ENCODE measurements around the gene SYT14. TPM values are rescaled to one million over a fixed set of nuclear protein-coding genes. Genes with fewer than 3 reads are reported as not detected.
A peak's percentile ranks its signal among the peaks of the same experiment; 100 is the strongest.
"Not testable (repeated sequence)": the region's sequence is repeated elsewhere in the genome, so short reads cannot be mapped to it uniquely, and the experiment has no call there.

SYT14 gene
- total and polyA plus RNA-seq, 7 donors, result under 0.01 to 0.71 (median 0.22) TPM; not detected in 1

GRCh38 chr1:209960926-209961325 lies 22.9 kb downstream of the SYT14 start:
- intact Hi-C loops (cut with DNase I), result no loop called here
- Histone ChIP-seq H3K27ac (no peak overlapping the region), H3K9me3 (no peaks in the 10 kb centered on the region), H3K4me1 (peaks cover 0 to 19% (median 2%) of the 10 kb centered on the region in 4 donors), H3K27me3 (no peaks in the 10 kb centered on the region), H3K36me3 (no peaks in the 10 kb centered on the region), H3K4me3 (no peak overlapping the region)
- TF ChIP-seq EP300 (IDR thresholded peaks at IDR 0.05), result no peak
- no peak for TF ChIP-seq POLR2A (IDR thresholded peaks at IDR 0.05)
- TF ChIP-seq CTCF (IDR thresholded peaks at IDR 0.05), result no peak
- TF ChIP-seq POLR2AphosphoS5 (IDR thresholded peaks at IDR 0.05), result no peak
- no peak for DNase-seq
- 65 to 77% methylated on average over 2 of the region's 2 CpGs for WGBS, 2 donors

GRCh38 chr1:209962388-209962787 lies 24.4 kb downstream of the SYT14 start:
- Histone ChIP-seq H3K4me1 (peaks cover 0 to 19% (median 2%) of the 10 kb centered on the region in 4 donors), H3K9me3 (no peaks in the 10 kb centered on the region), H3K4me3 (no peak overlapping the region), H3K27ac (no peak overlapping the region), H3K36me3 (no peaks in the 10 kb centered on the region), H3K27me3 (no peaks in the 10 kb centered on the region)
- intact Hi-C loops (cut with DNase I), result no loop called here
- WGBS, 2 donors, result 71 to 75% methylated on average over 4 of the region's 4 CpGs
- no peak for DNase-seq
- TF ChIP-seq POLR2AphosphoS5 (IDR thresholded peaks at IDR 0.05) (no peak), POLR2A (IDR thresholded peaks at IDR 0.05) (no peak), CTCF (IDR thresholded peaks at IDR 0.05) (no peak), EP300 (IDR thresholded peaks at IDR 0.05) (no peak)

- intact Hi-C loops (cut with DNase I), result no loop called here
- Histone ChIP-seq H3K36me3 (no peaks in the 10 kb centered on the region), H3K9me3 (no peaks in the 10 kb centered on the region), H3K4me1 (peaks cover 0 to 19% (median 2%) of the 10 kb centered on the region in 4 donors), H3K27ac (no peak overlapping the region), H3K27me3 (no peaks in the 10 kb centered on the region), H3K4me3 (no peak overlapping the region)
- TF ChIP-seq CTCF (IDR thresholded peaks at IDR 0.05) (no peak), POLR2AphosphoS5 (IDR thresholded peaks at IDR 0.05) (peak in 2 of 4 donors; percentile 62 to 72)
- no peak for DNase-seq
- 23 to 47% methylated on average over 1 of the region's 1 CpG for WGBS, 2 donors
Observed at GRCh38 chr1:209962856-209963255, 24.8 kb downstream of the SYT14 start.

DNA sequence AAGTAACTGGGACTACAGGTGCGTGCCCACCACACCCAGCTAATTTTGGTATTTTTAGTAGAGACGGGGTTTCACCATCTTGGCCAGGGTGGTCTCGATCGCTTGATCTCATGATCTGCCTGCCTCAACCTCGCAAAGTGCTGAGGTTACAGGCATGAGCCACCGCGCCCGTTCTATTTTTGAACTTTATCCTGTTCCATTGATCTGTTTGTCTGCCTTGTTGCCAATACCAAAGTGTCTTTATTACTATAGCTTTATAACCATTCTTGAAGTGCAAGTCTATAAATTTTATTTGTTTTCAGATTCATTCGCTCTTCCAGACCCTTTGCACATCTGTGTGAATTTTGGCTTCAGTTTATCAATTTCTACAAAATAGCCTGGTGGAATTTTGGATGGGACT lies 28.0 kb downstream of the SYT14 start:
- Histone ChIP-seq H3K36me3 (no peaks in the 10 kb centered on the region), H3K9me3 (no peaks in the 10 kb centered on the region), H3K27ac (no peak overlapping the region), H3K27me3 (no peaks in the 10 kb centered on the region), H3K4me1 (peaks cover 0 to 14% (median 2%) of the 10 kb centered on the region in 4 donors), H3K4me3 (no peak overlapping the region)
- 66 to 92% methylated on average over 9 of the region's 9 CpGs for WGBS, 2 donors
- intact Hi-C loops (cut with DNase I), result no loop called here
- TF ChIP-seq POLR2A (IDR thresholded peaks at IDR 0.05) (no peak), EP300 (IDR thresholded peaks at IDR 0.05) (no peak)
- DNase-seq, result no peak

- intact Hi-C loops (cut with DNase I); H3K27me3 ChIP-seq; H3K27ac ChIP-seq; H3K4me1 ChIP-seq; H3K9me3 ChIP-seq; DNase-seq; H3K36me3 ChIP-seq; H3K4me3 ChIP-seq: not testable (repeated sequence)
- WGBS, 2 donors, result 83% methylated on average over 14 of the region's 14 CpGs
Observed at GRCh38 chr1:209978721-209979120, 40.7 kb downstream of the SYT14 start.

DNA sequence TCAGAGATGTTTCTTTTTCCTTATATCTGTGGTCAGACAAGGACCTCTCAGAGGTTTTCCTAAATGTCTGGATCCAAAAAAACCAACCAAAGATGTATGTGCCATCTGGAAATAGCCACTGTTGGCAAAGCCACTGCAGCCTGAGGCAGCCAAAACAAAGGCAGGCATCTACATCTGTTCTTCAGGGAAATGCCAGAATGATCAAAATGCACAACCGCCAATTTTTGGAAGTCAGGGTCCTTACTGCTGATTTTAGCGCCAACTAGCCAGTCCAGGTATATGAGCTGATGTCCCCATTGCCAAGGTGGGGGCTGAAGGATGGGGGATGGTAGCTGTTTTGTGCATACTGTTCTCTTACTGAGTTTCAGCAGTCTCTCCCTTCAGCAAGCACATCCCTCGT lies 45.9 kb downstream of the SYT14 start:
- 73 to 83% methylated on average over 3 of the region's 3 CpGs for WGBS, 2 donors
- H3K27ac ChIP-seq, result no peak overlapping the region
- intact Hi-C loops (cut with DNase I), result no loop called here
- H3K27me3 ChIP-seq, result no peaks in the 10 kb centered on the region
- no peaks in the 10 kb centered on the region for H3K9me3 ChIP-seq
- no peaks in the 10 kb centered on the region for H3K4me1 ChIP-seq
- H3K36me3 ChIP-seq, result no peaks in the 10 kb centered on the region
- no peak for DNase-seq
- no peak overlapping the region for H3K4me3 ChIP-seq
- no peak for TF ChIP-seq POLR2AphosphoS5 (IDR thresholded peaks at IDR 0.05)
- TF ChIP-seq EP300 (IDR thresholded peaks at IDR 0.05), result no peak
- TF ChIP-seq CTCF (IDR thresholded peaks at IDR 0.05), result no peak
- no peak for TF ChIP-seq POLR2A (IDR thresholded peaks at IDR 0.05)
